LNCaP clone FGC (cell line): ENCODE data around the gene SLC17A5.

Experiments used
- DNase-seq: peaks from one replicate; pipeline ENCODE4 v3.0.0-alpha.2; 2011; ENCODE audit warnings: low read depth
- H3K4me3 ChIP-seq: 2 replicates; pipeline ENCODE4 v1.5.1; 2011; ENCODE audit warnings: mild to moderate bottlenecking, low read depth, low read length, control low read depth
- CTCF ChIP-seq: IDR thresholded peaks from 2 replicates; pipeline ENCODE4 v1.5.1; 2012; ENCODE audit warnings: mild to moderate bottlenecking; ENCODE audit not compliant: control insufficient read depth, insufficient read depth; ENCODE audit errors: extremely low read depth

SLC17A5 gene

GRCh38 chr6:73664701-73665100 lies 10.9 kb upstream of the SLC17A5 start:
- no peak for DNase-seq
- no peak for TF ChIP-seq CTCF
- H3K4me3 ChIP-seq = no peak overlapping the region

- DNase-seq = no peak
- no peak overlapping the region for H3K4me3 ChIP-seq
- TF ChIP-seq CTCF = no peak
Measured at GRCh38 chr6:73657201-73657600, 3.4 kb upstream of the SLC17A5 start.

DNA sequence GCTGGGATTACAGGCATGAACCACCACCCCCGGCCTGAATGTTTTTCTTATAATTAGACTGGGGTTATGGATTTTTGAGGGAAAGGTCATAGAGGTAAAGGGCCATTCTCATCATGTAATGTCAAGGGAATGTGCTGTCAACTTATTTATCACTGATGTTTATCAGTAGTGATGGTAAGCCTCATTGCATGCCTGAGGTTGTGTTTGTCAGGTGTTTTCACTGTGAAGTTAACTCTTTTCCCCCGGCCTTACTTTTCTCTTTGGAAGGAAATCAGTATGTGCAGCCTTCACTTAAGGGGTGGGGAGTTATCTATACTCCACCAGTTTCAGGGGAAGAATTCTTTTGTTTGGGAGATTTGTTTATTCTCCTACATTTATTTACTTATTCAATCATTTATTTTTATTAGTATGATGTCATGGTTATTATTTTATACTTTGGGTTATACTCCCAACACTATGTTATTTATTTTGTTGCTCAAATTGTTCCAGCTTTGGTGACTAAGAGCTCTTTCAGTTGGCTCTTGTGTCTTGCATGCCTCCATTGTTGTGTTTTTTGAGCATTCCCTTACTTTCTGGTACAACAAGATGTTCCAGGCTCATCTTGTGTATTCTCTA lies 2.8 kb upstream of the SLC17A5 start:
- H3K4me3 ChIP-seq = no peak overlapping the region
- DNase-seq = no peak

DNA sequence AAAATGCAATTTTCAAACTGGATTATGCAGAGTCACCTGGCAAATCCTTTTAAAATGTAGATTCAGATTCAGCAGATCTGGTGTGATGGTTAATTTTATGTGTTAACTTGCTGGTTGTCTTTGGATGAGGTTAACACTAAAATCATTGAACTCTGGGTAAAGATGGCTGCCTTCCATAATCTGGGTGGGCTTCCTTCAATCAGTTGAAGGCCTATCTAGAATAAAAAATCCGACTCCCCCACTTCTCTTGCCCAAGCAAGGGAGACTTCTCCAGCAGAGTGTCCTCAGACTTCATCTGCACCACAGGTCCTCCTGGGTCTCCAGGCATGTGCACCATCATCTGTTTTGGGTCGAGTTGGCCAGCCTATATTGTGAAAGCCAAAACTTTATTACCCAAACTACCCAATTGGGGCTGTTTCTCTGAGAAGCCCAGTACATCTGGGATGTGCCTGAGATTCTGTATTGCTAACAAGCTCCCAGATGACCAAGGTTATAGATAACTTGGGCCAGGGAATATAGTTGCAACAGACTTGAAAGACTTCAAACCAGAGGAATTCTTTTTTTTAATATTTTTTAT lies 1.6 kb upstream of the SLC17A5 start:
- peak overlapping the region; percentile 87; the same call in 1 of the 2 replicates for H3K4me3 ChIP-seq
- no peak for TF ChIP-seq CTCF
- DNase-seq = no peak

More for the DNA sequence above, 2.8 kb upstream of the SLC17A5 start:
- no peak for TF ChIP-seq CTCF

DNA sequence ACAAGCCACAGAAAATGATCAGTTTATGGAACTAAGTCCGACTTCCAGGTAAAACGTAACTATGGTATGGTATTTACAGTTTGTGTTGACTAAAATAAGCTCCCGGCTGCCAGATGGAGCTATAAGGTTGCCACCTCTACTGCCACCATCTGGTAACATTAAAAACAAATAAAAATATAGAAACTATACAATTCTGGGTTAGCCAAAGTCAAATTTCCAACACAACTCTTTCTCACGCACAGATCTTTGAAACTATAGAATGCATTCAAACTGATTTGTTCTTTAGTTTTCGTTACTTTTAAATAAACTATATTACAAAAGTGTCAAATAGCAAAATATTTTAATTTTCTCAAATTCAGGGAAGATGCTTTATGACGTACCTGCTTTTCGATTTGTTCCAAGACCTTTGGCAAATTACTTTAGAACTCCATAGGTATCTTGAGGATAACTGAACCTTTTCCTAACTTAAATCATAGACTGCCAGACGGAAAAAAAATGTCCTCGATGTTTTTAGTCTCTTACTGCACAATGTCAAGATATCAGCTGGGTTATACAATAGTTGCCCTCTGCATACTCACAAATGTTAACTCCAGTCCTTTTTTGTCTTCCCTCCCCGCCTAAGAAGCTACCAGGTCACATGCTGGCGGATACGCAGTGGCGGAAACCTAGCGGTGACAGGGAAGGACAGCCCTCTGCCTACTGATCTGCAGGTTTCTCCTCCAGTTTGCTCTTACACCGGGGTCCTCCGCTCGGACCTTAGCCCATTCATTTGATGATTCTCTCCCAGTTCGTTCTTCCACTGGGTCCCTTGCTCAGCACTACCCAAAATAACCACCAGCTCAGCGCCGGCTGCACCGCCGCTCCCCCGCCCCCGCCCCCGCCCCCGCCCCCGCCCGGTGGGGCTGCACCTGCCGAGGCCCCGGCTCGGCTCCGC lies 888 bp downstream of the SLC17A5 start:
- H3K4me3 ChIP-seq = peak overlapping the region; percentile 87
- no peak for DNase-seq
- TF ChIP-seq CTCF = peak; percentile 30; the same call in 1 of the 2 replicates

DNA sequence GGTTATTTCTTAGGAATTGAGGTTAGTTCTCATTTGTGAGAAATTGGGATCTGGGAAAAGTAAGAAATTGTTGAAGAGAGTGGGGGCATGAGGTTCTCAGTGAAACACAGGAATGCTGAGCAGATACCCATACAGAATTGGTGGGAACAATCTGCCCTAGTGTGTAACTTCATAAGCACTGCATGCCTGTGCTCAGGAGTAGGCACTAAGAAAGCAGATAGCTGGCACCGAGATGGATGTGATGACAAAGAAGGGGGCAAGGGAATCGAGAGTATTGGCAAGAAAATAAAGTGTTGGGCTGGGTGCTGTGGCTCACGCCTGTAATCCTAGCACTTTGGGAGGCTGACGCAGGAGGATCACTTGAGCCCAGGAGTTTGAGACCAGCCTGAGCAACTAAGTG lies 4.0 kb downstream of the SLC17A5 start:
- no peak for TF ChIP-seq CTCF
- no peak for DNase-seq
- no peak overlapping the region for H3K4me3 ChIP-seq
